GM23338 (cell line): ENCODE measurements around the gene NPC1L1. TPM values are rescaled to one million over a fixed set of nuclear protein-coding genes. Genes with fewer than 3 reads are reported as not detected.
"Not testable (repeated sequence)": the region's sequence is repeated elsewhere in the genome, so short reads cannot be mapped to it uniquely, and the experiment has no call there.

Source experiments
- ATAC-seq: fragments of 200-7000 bp; cut with Tn5 transposase; 3 replicates; pipeline ENCODE4 v1.9.1; 2020
- DNase-seq: peaks from one replicate; pipeline ENCODE4 v3.0.0-alpha.2; 2015; ENCODE audit warnings: low spot score
- H2AFZ ChIP-seq: fragments of 200-600 bp; sonication (generic); 2 replicates; pipeline ENCODE4 v1.8.0; 2016; ENCODE audit warnings: antibody characterized with exemption, mild to moderate bottlenecking, moderate library complexity
- H3F3A ChIP-seq: fragments of 200-600 bp; sonication (generic); replicated peaks from 2 replicates; pipeline ENCODE4 v1.8.0; 2017; ENCODE audit warnings: antibody characterized with exemption, mixed run types, low read depth
- H3K27ac ChIP-seq: fragments of 200-600 bp; sonication (generic); 2 replicates; pipeline ENCODE4 v1.6.1; 2016; ENCODE audit warnings: low read depth
- H3K27me3 ChIP-seq: fragments of 200-600 bp; sonication (generic); 2 replicates; pipeline ENCODE4 v1.8.0; 2016; ENCODE audit warnings: mild to moderate bottlenecking, mixed run types, moderate library complexity; ENCODE audit not compliant: insufficient read depth
- H3K36me3 ChIP-seq: fragments of 200-600 bp; sonication (generic); 2 replicates; pipeline ENCODE4 v1.8.0; 2016; ENCODE audit warnings: mild to moderate bottlenecking; ENCODE audit not compliant: insufficient read depth
- H3K4me1 ChIP-seq: fragments of 200-600 bp; sonication (generic); 2 replicates; pipeline ENCODE4 v1.8.0; 2016; ENCODE audit warnings: mild to moderate bottlenecking, moderate library complexity; ENCODE audit not compliant: insufficient read depth
- H3K4me2 ChIP-seq: fragments of 200-600 bp; sonication (generic); 2 replicates; pipeline ENCODE4 v1.7.1; 2017; ENCODE audit warnings: mixed run types
- H3K4me3 ChIP-seq: fragments of 200-600 bp; sonication (generic); 2 replicates; pipeline ENCODE4 v1.6.1; 2016; ENCODE audit warnings: mixed run types
- H3K79me2 ChIP-seq: fragments of 200-600 bp; sonication (generic); replicated peaks from 2 replicates; pipeline ENCODE4 v1.8.0; 2017; ENCODE audit warnings: mild to moderate bottlenecking; ENCODE audit not compliant: insufficient read depth
- H3K9me2 ChIP-seq: fragments of 200-600 bp; sonication (generic); 2 replicates; pipeline ENCODE4 v1.8.0; 2017; ENCODE audit not compliant: insufficient read depth
- H4K20me1 ChIP-seq: fragments of 200-600 bp; sonication (generic); replicated peaks from 2 replicates; pipeline ENCODE4 v1.8.0; 2017; ENCODE audit warnings: mild to moderate bottlenecking; ENCODE audit not compliant: insufficient read depth
- H3K27ac Mint-ChIP-seq: 2 replicates; pipeline ENCODE4 v1.8.0; 2020; ENCODE audit warnings: inconsistent platforms, mild to moderate bottlenecking, moderate library complexity, mixed read lengths
- H3K27me3 Mint-ChIP-seq: 3 replicates; pipeline ENCODE4 v1.8.0; 2022; ENCODE audit warnings: low read depth, mild to moderate bottlenecking, moderate library complexity, mixed read lengths, inconsistent platforms; ENCODE audit not compliant: insufficient read depth, poor library complexity
- H3K36me3 Mint-ChIP-seq: 3 replicates; pipeline ENCODE4 v1.8.0; 2021; ENCODE audit warnings: low read depth, mild to moderate bottlenecking, inconsistent platforms, moderate library complexity, mixed read lengths
- H3K4me1 Mint-ChIP-seq: 3 replicates; pipeline ENCODE4 v1.8.0; 2020; ENCODE audit warnings: mild to moderate bottlenecking, inconsistent platforms, mixed read lengths
- H3K4me3 Mint-ChIP-seq: 3 replicates; pipeline ENCODE4 v1.8.0; 2021; ENCODE audit warnings: moderate library complexity, mild to moderate bottlenecking, inconsistent platforms, mixed read lengths
- H3K9me3 Mint-ChIP-seq: 3 replicates; pipeline ENCODE4 v1.8.0; 2020; ENCODE audit warnings: moderate library complexity, mild to moderate bottlenecking, inconsistent platforms, mixed read lengths
- JUNB ChIP-seq: IDR thresholded peaks from one replicate; pipeline ENCODE4 v1.6.1; 2016; ENCODE audit warnings: antibody characterized with exemption; ENCODE audit not compliant: unreplicated experiment
- POLR2AphosphoS5 ChIP-seq: IDR thresholded peaks from 2 replicates; pipeline ENCODE4 v1.6.1; 2016; ENCODE audit warnings: antibody characterized with exemption, low read depth
- REST ChIP-seq: IDR thresholded peaks from one replicate; pipeline ENCODE4 v1.6.1; 2018; ENCODE audit warnings: antibody characterized with exemption; ENCODE audit not compliant: unreplicated experiment
- STAT1 ChIP-seq: IDR thresholded peaks from one replicate; pipeline ENCODE4 v1.6.1; 2016; ENCODE audit warnings: antibody characterized with exemption; ENCODE audit not compliant: unreplicated experiment
- ZNF114 ChIP-seq: fragments of 250-450 bp; sonication (Bioruptor Pico); IDR thresholded peaks from 2 replicates; pipeline ENCODE4 v1.5.0; 2020; ENCODE audit warnings: mild to moderate bottlenecking, moderate library complexity
- ZNF462 ChIP-seq: fragments of 250-450 bp; sonication (Bioruptor Pico); IDR thresholded peaks from 2 replicates; pipeline ENCODE4 v1.5.0; 2020; ENCODE audit warnings: mild to moderate bottlenecking, moderate library complexity
- polyA plus RNA-seq: library from polyadenylated mRNA; unstranded; fragments of >200 nt; fragmentation: Nextera tagmentation; extraction: Ambion mirVana; gene quantifications from 2 replicates; pipeline ENCODE4 v1.2.1, GENCODE V29; 2016
- total RNA-seq: library from RNA; depleted of rRNA; stranded (reverse); fragments of >200 nt; shearing (Covaris generic); gene quantifications from 2 replicates; pipeline ENCODE4 v1.2.3, GENCODE V29; 2014

Gene NPC1L1
- total and polyA plus RNA-seq, 2 experiments from 2014 or later: 0.03 TPM; not detected in 1

GRCh38 chr7:44563171-44563679 lies 22.1 kb upstream of the NPC1L1 start:
- Histone ChIP-seq H3K27me3 (no peaks in the 10 kb centered on the region), H3K4me1 (no peaks in the 10 kb centered on the region), H3K79me2 (no peaks in the 10 kb centered on the region), H3K9me2 (no peaks in the 10 kb centered on the region), H3F3A (peaks cover 10% of the 10 kb centered on the region; the same call in 1 of the 2 replicates), H3K36me3 (peaks cover 15% of the 10 kb centered on the region; the same call in 1 of the 2 replicates), H2AFZ (no peak overlapping the region), H3K27ac (0 out of 2 replicates have a peak overlapping the region, but pooled peaks have one; percentile 19), H3K4me2 (no peak overlapping the region), H3K4me3 (no peak overlapping the region), H4K20me1 (no peaks in the 10 kb centered on the region)
- H3K9me3 Mint-ChIP-seq: no peaks in the 10 kb centered on the region; the same call in 2 of the 3 replicates
- ATAC-seq (no peak), DNase-seq (no peak)
- no peak overlapping the region for H3K27ac Mint-ChIP-seq
- H3K27me3 Mint-ChIP-seq: peaks cover 15% of the 10 kb centered on the region
- TF ChIP-seq REST (no peak), POLR2AphosphoS5 (0 out of 2 replicates have a peak, but pooled peaks have one; percentile 22)
- no peak overlapping the region for H3K4me3 Mint-ChIP-seq
- peaks cover 46% of the 10 kb centered on the region for H3K36me3 Mint-ChIP-seq
- peaks cover 5% of the 10 kb centered on the region for H3K4me1 Mint-ChIP-seq

- Mint-ChIP-seq H3K27me3 (peaks cover 15% of the 10 kb centered on the region), H3K36me3 (peaks cover 40% of the 10 kb centered on the region)
- not testable (repeated sequence) for H3K4me2 ChIP-seq, H3K27me3 ChIP-seq, H2AFZ ChIP-seq, H4K20me1 ChIP-seq, ATAC-seq, H3K27ac Mint-ChIP-seq, DNase-seq, H3K4me3 Mint-ChIP-seq, H3K36me3 ChIP-seq, H3K79me2 ChIP-seq, H3K4me1 Mint-ChIP-seq, H3K4me1 ChIP-seq, H3K9me3 Mint-ChIP-seq, H3F3A ChIP-seq, H3K27ac ChIP-seq, H3K4me3 ChIP-seq, H3K9me2 ChIP-seq
Measured at GRCh38 chr7:44562622-44562962, 21.5 kb upstream of the NPC1L1 start.

- no peak overlapping the region for H2AFZ ChIP-seq
- Mint-ChIP-seq H3K4me1 (peaks cover 5% of the 10 kb centered on the region; the same call in 2 of the 3 replicates), H3K4me3 (no peak overlapping the region), H3K36me3 (peaks cover 35% of the 10 kb centered on the region), H3K27me3 (peaks cover 15% of the 10 kb centered on the region), H3K9me3 (no peaks in the 10 kb centered on the region; the same call in 2 of the 3 replicates), H3K27ac (peak overlapping the region; percentile 43; the same call in 1 of the 2 replicates)
- no peaks in the 10 kb centered on the region for H3K9me2 ChIP-seq
- TF ChIP-seq STAT1: no peak
- no peak for TF ChIP-seq JUNB
- no peak for TF ChIP-seq ZNF114 (CRISPR knock-in tag)
- TF ChIP-seq ZNF462 (CRISPR knock-in tag): no peak
- H3K36me3 ChIP-seq: peaks cover 10% of the 10 kb centered on the region; the same call in 1 of the 2 replicates
- DNase-seq: peak; percentile 43
- H3K27ac ChIP-seq: no peak overlapping the region
- ATAC-seq: peak; percentile 13
- H3F3A ChIP-seq: peaks cover 6% of the 10 kb centered on the region; the same call in 1 of the 2 replicates
- H3K4me3 ChIP-seq: no peak overlapping the region
- no peaks in the 10 kb centered on the region for H3K4me1 ChIP-seq
- H3K79me2 ChIP-seq: no peaks in the 10 kb centered on the region
- H3K27me3 ChIP-seq: no peaks in the 10 kb centered on the region
- H3K4me2 ChIP-seq: no peak overlapping the region
- H4K20me1 ChIP-seq: no peaks in the 10 kb centered on the region
Measured at GRCh38 chr7:44561962-44562621, 21.0 kb upstream of the NPC1L1 start.
